Measurements from ENCODE around the gene MYL3.

Gene MYL3

GRCh38 chr3:46865031-46865507 is 1.8 kb upstream of the MYL3 start:
- no peak for ATAC-seq

- no peak for ATAC-seq
Measured at GRCh38 chr3:46864061-46864881, 1.0 kb upstream of the MYL3 start.

- ATAC-seq = no peak
Measured at GRCh38 chr3:46862369-46863025, 747 bp downstream of the MYL3 start.

- no peak for ATAC-seq
Measured at GRCh38 chr3:46861605-46862368, 1.5 kb downstream of the MYL3 start.

- no peak for ATAC-seq
Measured at GRCh38 chr3:46860810-46861604, 2.2 kb downstream of the MYL3 start.

GRCh38 chr3:46860017-46860809 is 3.0 kb downstream of the MYL3 start:
- ATAC-seq = no peak

- no peak for ATAC-seq
Measured at GRCh38 chr3:46859001-46859710, 4.1 kb downstream of the MYL3 start.

GRCh38 chr3:46858456-46858855 is 4.8 kb downstream of the MYL3 start:
- no peak for ATAC-seq

GRCh38 chr3:46857485-46858341 is 5.5 kb downstream of the MYL3 start:
- ATAC-seq = no peak

- ATAC-seq = no peak
Measured at GRCh38 chr3:46856576-46857471, 6.4 kb downstream of the MYL3 start.

GRCh38 chr3:46854555-46854991 is 8.7 kb downstream of the MYL3 start:
- no peak for ATAC-seq

- no peak for ATAC-seq
Measured at GRCh38 chr3:46853441-46854415, 9.5 kb downstream of the MYL3 start.

- ATAC-seq = no peak
Measured at GRCh38 chr3:46852839-46853355, 10.3 kb downstream of the MYL3 start.

GRCh38 chr3:46852334-46852720 is 10.9 kb downstream of the MYL3 start:
- ATAC-seq = no peak

- no peak for ATAC-seq
Measured at GRCh38 chr3:46851364-46852333, 11.6 kb downstream of the MYL3 start.

GRCh38 chr3:46850468-46850779 is 12.8 kb downstream of the MYL3 start:
- ATAC-seq = no peak

Data from activated CD4-positive, CD25-positive, alpha-beta regulatory T cell treated with anti-CD3 and anti-CD28 coated beads, Interleukin-2, amount 50 U/mL, for 24 hours (primary cell).